OCI-LY7 (cell line): ENCODE results near the gene CXCL9. TPM values are rescaled to one million over a fixed set of nuclear protein-coding genes. Genes with fewer than 3 reads are reported as not detected.

Experiments
- BruUV-seq: library from RNA; stranded (reverse); fragments of 400-500 nt; replicated peaks from 2 replicates; lab custom pipeline; 2021; lab: Mats Ljungman, UMichigan
- CTCF ChIA-PET: fragments of 300-600 bp; sonication (Branson Sonifier 250); formaldehyde crosslinking; loops from one replicate; lab custom pipeline; 2022; ENCODE audit warnings: antibody characterized with exemption; ENCODE audit not compliant: unreplicated experiment; lab: Charles Lee
- POLR2A ChIA-PET: fragments of 300-600 bp; sonication (Branson Sonifier 250); formaldehyde crosslinking; loops from one replicate; lab custom pipeline; 2022; ENCODE audit warnings: antibody characterized with exemption; lab: Charles Lee
- DNase-seq: peaks from one replicate; pipeline ENCODE4 v3.0.0-alpha.2; 2015; ENCODE audit warnings: low spot score
- H2AFZ ChIP-seq: fragments of 200-600 bp; sonication (generic), shearing (Covaris generic); 2 replicates; pipeline ENCODE4 v1.6.1; 2014; ENCODE audit warnings: mild to moderate bottlenecking, antibody characterized with exemption, low read length, moderate library complexity
- H3K27ac ChIP-seq: fragments of 200-600 bp; sonication (generic); 2 replicates; pipeline ENCODE4 v1.5.1; 2014; ENCODE audit warnings: mixed run types, low read depth, mild to moderate bottlenecking, moderate library complexity, low read length, inconsistent platforms; ENCODE audit not compliant: poor library complexity, severe bottlenecking
- H3K36me3 ChIP-seq: fragments of 200-600 bp; sonication (generic); 2 replicates; pipeline ENCODE4 v1.6.1; 2014; ENCODE audit warnings: mild to moderate bottlenecking, antibody characterized with exemption, low read length, moderate library complexity, mixed read lengths; ENCODE audit not compliant: insufficient read depth
- H3K4me1 ChIP-seq: fragments of 200-600 bp; sonication (generic); 2 replicates; pipeline ENCODE4 v1.5.1; 2014; ENCODE audit warnings: mild to moderate bottlenecking, low read length; ENCODE audit not compliant: insufficient read depth, poor library complexity, severe bottlenecking
- H3K4me2 ChIP-seq: fragments of 200-600 bp; sonication (generic); 2 replicates; pipeline ENCODE4 v1.6.1; 2014; ENCODE audit warnings: mild to moderate bottlenecking, low read length
- H3K4me3 ChIP-seq: fragments of 200-600 bp; sonication (generic); 2 replicates; pipeline ENCODE4 v1.5.1; 2014; ENCODE audit warnings: mild to moderate bottlenecking, low read depth, low read length; ENCODE audit not compliant: poor library complexity, severe bottlenecking
- H3K79me2 ChIP-seq: fragments of 200-600 bp; sonication (generic); 2 replicates; pipeline ENCODE4 v1.6.1; 2016; ENCODE audit warnings: low read depth, mild to moderate bottlenecking, low read length, moderate library complexity, mixed read lengths; ENCODE audit not compliant: insufficient read depth
- H3K9me2 ChIP-seq: fragments of 200-600 bp; sonication (generic); 2 replicates; pipeline ENCODE4 v1.6.1; 2016; ENCODE audit warnings: mild to moderate bottlenecking, low read length, mixed read lengths; ENCODE audit not compliant: insufficient read depth
- H3K9me3 ChIP-seq: fragments of 200-600 bp; sonication (generic); 2 replicates; pipeline ENCODE4 v1.6.1; 2014; ENCODE audit warnings: mild to moderate bottlenecking, mixed run types, low read length, mixed read lengths
- H4K20me1 ChIP-seq: fragments of 200-600 bp; sonication (generic); 2 replicates; pipeline ENCODE4 v1.6.1; 2014; ENCODE audit warnings: mild to moderate bottlenecking, antibody characterized with exemption, low read length, moderate library complexity, mixed read lengths; ENCODE audit not compliant: insufficient read depth
- EZH2phosphoT487 ChIP-seq: fragments of 200-600 bp; sonication (generic); IDR thresholded peaks from 2 replicates; pipeline ENCODE4 v1.6.1; 2018; ENCODE audit warnings: low read depth, borderline replicate concordance, mild to moderate bottlenecking, mixed run types, antibody characterized with exemption, low read length, moderate library complexity, mixed read lengths
- intact Hi-C: fragments of 100-400 bp; cut with micrococcal nuclease; formaldehyde crosslinking; loops from one replicate; pipeline ENCODE4 v1.10.0; 2022; ENCODE audit not compliant: unreplicated experiment
- total RNA-seq, 2 experiments: library from RNA; depleted of rRNA in 1 of 2; stranded (reverse); fragments of >200 nt in 1 of 2; shearing (Covaris generic) in 1 of 2; gene quantifications; 2 replicates each; pipeline ENCODE4 v1.2.3, GENCODE V29; 2014 to 2022
- TF ChIP-seq, protein P1 (sequence below): fragments of 200-600 bp; sonication (generic); conservative IDR thresholded peaks from 2 replicates; pipeline ENCODE4 v1.5.1; 2014; ENCODE audit warnings: mild to moderate bottlenecking, antibody characterized with exemption, low read length, moderate library complexity, mixed read lengths

Gene CXCL9
- total RNA-seq, 2 experiments from 2014 or later: 0.13 TPM; not detected in 1

DNA sequence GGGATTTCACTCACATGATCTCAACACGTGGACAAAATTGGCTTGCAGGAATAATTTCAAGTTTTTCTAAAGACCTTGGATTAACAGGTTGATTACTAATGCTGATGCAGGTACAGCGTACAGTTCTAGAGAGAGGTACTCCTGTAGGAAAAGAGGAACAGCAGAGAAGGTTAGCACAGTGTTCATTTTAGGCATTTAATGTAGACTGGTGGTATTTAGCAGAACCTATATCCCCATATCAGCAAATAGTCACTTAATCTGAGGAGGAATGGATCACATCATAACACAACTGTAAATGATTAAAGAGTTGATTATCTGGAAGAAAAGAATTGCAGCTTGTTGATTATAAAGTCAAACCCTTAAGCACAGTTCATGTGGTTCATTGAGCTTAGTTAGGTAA, 15.4 kb upstream of the CXCL9 start:
- DNase-seq: no peak
- Histone ChIP-seq H2AFZ (no peak overlapping the region), H3K4me3 (no peak overlapping the region), H3K9me3 (no peaks in the 10 kb centered on the region), H3K4me2 (no peak overlapping the region), H3K4me1 (no peaks in the 10 kb centered on the region), H3K79me2 (no peaks in the 10 kb centered on the region), H3K36me3 (no peaks in the 10 kb centered on the region), H3K27ac (no peak overlapping the region), H3K9me2 (no peaks in the 10 kb centered on the region), H4K20me1 (no peaks in the 10 kb centered on the region)
- no TSS peak for BruUV-seq
- ChIA-PET POLR2A (no interaction called here), CTCF (no interaction called here)
- TF ChIP-seq, protein P1, sequence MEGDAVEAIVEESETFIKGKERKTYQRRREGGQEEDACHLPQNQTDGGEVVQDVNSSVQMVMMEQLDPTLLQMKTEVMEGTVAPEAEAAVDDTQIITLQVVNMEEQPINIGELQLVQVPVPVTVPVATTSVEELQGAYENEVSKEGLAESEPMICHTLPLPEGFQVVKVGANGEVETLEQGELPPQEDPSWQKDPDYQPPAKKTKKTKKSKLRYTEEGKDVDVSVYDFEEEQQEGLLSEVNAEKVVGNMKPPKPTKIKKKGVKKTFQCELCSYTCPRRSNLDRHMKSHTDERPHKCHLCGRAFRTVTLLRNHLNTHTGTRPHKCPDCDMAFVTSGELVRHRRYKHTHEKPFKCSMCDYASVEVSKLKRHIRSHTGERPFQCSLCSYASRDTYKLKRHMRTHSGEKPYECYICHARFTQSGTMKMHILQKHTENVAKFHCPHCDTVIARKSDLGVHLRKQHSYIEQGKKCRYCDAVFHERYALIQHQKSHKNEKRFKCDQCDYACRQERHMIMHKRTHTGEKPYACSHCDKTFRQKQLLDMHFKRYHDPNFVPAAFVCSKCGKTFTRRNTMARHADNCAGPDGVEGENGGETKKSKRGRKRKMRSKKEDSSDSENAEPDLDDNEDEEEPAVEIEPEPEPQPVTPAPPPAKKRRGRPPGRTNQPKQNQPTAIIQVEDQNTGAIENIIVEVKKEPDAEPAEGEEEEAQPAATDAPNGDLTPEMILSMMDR: no peak
- no peak for TF ChIP-seq EZH2phosphoT487
- intact Hi-C loops: no loop called here

DNA sequence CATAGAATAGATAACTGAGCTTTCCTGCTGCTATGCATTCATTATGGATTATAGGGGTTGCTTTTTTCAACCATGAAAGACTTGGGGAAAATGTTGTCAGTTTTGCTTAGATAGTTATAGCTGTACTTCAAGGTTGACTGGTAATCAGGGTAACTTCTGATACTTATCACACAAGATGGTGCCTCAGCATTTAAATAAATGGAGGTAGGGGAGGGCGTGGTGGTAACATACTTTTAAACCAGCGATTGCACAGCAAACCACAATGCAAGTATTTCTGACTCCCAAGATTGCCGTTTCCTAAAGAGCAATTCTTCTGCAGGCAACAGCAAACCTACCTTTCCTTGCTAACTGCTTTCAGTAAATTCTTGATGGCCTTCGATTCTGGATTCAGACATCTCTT, 14.7 kb upstream of the CXCL9 start:
- intact Hi-C loops: no loop called here
- H2AFZ ChIP-seq: no peak overlapping the region
- no peaks in the 10 kb centered on the region for H3K9me3 ChIP-seq
- no peak overlapping the region for H3K4me3 ChIP-seq
- no peak for DNase-seq
- TF ChIP-seq, protein P1: no peak
- no peaks in the 10 kb centered on the region for H3K4me1 ChIP-seq
- no peaks in the 10 kb centered on the region for H3K79me2 ChIP-seq
- no peak overlapping the region for H3K27ac ChIP-seq
- no peaks in the 10 kb centered on the region for H3K36me3 ChIP-seq
- BruUV-seq: no TSS peak
- ChIA-PET CTCF (no interaction called here), POLR2A (interaction anchor here (0.5 to 0.6 kb wide), 2 partner anchors 745 to 1114 kb away, joined by 3 read pairs; no protein-coding TSS in a partner anchor)
- H3K9me2 ChIP-seq: no peaks in the 10 kb centered on the region
- no peaks in the 10 kb centered on the region for H4K20me1 ChIP-seq
- no peak overlapping the region for H3K4me2 ChIP-seq

DNA sequence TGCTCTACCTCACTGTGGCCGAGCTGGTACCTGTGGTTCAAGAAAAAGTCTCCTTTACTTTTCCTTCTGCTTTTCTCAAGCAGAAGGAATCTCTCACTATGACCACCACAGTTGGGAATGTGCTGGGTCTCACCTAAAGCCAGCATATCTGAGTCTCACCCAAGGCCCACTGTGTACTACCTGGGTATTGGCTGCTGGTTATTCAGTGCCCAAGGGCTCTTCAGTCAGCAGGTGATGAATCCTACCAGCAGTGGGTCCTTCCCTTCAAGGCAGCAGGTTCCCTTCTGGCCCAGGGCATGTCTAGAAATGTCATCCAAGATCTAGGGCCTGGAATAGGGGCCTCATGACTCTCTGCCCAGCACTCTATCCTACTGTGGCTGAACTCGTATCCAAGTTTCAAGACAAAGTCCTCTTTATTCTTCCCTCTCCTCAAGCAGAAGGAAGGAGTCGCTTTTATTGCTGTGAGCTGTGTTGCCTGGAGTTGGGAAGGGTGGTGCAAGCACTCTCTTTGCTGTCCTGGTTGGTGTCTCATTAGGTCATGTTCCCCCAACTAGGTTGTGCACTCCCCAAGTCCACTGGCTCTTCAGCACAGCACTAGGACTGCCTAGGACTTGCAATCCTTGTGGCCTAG, 9.9 kb upstream of the CXCL9 start:
- H4K20me1 ChIP-seq: no peaks in the 10 kb centered on the region
- intact Hi-C loops: no loop called here
- ChIA-PET CTCF (no interaction called here), POLR2A (no interaction called here)
- no peak for DNase-seq
- H3K4me1 ChIP-seq: no peaks in the 10 kb centered on the region
- BruUV-seq: no TSS peak
- H3K36me3 ChIP-seq: no peaks in the 10 kb centered on the region
- H3K27ac ChIP-seq: no peak overlapping the region
- H3K9me3 ChIP-seq: no peaks in the 10 kb centered on the region
- H2AFZ ChIP-seq: no peak overlapping the region
- no peak overlapping the region for H3K4me3 ChIP-seq
- H3K9me2 ChIP-seq: no peaks in the 10 kb centered on the region
- H3K4me2 ChIP-seq: no peak overlapping the region
- TF ChIP-seq, protein P1: no peak
- H3K79me2 ChIP-seq: no peaks in the 10 kb centered on the region
